Chondrocyte (in vitro differentiated cells): ENCODE data around the gene MEIS1. TPM values are rescaled to one million over a fixed set of nuclear protein-coding genes. Genes with fewer than 3 reads are reported as not detected.

Experiments
- DNase-seq: peaks from one replicate; pipeline ENCODE4 v3.0.0; 2021; ENCODE audit warnings: mixed read lengths, low spot score
- H3K27ac Mint-ChIP-seq: one replicate; pipeline ENCODE4 v1.8.0; 2021; ENCODE audit warnings: mild to moderate bottlenecking, moderate library complexity, mixed read lengths; ENCODE audit not compliant: unreplicated experiment
- H3K27me3 Mint-ChIP-seq: 2 replicates; pipeline ENCODE4 v1.8.0; 2021; ENCODE audit warnings: low read depth, mixed read lengths
- H3K36me3 Mint-ChIP-seq: 2 replicates; pipeline ENCODE4 v1.8.0; 2021; ENCODE audit warnings: low read depth, mixed read lengths
- H3K4me1 Mint-ChIP-seq: 2 replicates; pipeline ENCODE4 v1.8.0; 2021; ENCODE audit warnings: low read depth, mild to moderate bottlenecking, mixed read lengths
- H3K4me3 Mint-ChIP-seq: one replicate; pipeline ENCODE4 v1.8.0; 2021; ENCODE audit warnings: mild to moderate bottlenecking, moderate library complexity, mixed read lengths; ENCODE audit not compliant: unreplicated experiment
- H3K9me3 Mint-ChIP-seq: 2 replicates; pipeline ENCODE4 v1.8.0; 2021; ENCODE audit warnings: low read depth, mixed read lengths
- total RNA-seq: library from RNA; stranded (reverse); gene quantifications from 3 replicates; pipeline ENCODE4 v1.2.1, GENCODE V29; 2021
- TF ChIP-seq, protein P1 (sequence below): fragments of 200-600 bp; sonication (generic); IDR thresholded peaks from 2 replicates; pipeline ENCODE4 v1.5.0; 2021; ENCODE audit warnings: antibody characterized with exemption, mild to moderate bottlenecking, moderate library complexity

Gene MEIS1
- total RNA-seq, 1 donor from 2014 or later, result 18.5 TPM

DNA sequence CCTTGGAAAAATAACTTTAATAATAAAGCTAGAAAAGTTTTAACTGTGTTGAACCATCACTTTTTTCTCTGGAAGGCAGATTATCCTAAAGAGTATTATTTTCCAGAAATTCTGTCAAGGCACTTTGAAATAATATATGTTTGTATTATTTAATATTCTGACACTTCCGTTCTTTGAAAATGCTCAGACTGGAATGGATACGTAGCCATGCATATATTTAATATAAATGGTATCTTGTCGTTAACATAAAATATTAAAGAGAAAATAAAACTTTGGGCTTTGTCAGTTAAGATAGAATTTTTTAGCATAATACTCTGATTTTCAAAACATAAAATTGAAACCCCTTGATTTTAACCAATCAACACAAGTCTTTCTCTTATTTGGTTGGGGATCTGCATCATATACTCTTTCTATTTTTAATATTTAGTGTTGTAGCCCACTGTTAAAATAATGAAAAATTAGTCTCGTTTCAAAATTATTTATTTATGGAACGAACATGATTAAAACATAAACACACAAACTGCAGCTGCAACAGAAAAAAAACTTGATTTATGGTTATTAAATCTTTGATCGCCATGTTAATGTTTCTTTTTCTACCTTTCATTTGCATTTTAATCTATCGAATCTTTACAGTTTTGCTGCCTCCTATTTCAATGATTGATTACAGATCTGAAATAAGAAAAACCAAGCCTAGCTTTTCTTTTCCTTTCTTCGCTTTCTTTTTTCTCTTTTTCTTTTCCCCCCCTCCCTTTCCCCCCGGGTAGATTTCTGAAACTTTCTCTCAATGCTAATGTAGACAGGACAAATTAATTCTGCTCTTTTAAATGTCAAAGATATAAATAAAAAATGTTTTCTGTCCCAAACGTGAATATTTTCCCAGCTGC, 145.5 kb downstream of the MEIS1 start:
- no peaks in the 10 kb centered on the region for H3K36me3 Mint-ChIP-seq
- no peak for DNase-seq
- H3K4me1 Mint-ChIP-seq, result peaks cover 20% of the 10 kb centered on the region
- peaks cover 43% of the 10 kb centered on the region for H3K27me3 Mint-ChIP-seq
- no peak overlapping the region for H3K4me3 Mint-ChIP-seq
- no peaks in the 10 kb centered on the region for H3K9me3 Mint-ChIP-seq
- no peak overlapping the region for H3K27ac Mint-ChIP-seq
- TF ChIP-seq, protein P1, sequence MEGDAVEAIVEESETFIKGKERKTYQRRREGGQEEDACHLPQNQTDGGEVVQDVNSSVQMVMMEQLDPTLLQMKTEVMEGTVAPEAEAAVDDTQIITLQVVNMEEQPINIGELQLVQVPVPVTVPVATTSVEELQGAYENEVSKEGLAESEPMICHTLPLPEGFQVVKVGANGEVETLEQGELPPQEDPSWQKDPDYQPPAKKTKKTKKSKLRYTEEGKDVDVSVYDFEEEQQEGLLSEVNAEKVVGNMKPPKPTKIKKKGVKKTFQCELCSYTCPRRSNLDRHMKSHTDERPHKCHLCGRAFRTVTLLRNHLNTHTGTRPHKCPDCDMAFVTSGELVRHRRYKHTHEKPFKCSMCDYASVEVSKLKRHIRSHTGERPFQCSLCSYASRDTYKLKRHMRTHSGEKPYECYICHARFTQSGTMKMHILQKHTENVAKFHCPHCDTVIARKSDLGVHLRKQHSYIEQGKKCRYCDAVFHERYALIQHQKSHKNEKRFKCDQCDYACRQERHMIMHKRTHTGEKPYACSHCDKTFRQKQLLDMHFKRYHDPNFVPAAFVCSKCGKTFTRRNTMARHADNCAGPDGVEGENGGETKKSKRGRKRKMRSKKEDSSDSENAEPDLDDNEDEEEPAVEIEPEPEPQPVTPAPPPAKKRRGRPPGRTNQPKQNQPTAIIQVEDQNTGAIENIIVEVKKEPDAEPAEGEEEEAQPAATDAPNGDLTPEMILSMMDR, result no peak

- Mint-ChIP-seq H3K9me3 (no peaks in the 10 kb centered on the region), H3K27me3 (peaks cover 49% of the 10 kb centered on the region), H3K4me3 (no peak overlapping the region), H3K4me1 (peaks cover 15% of the 10 kb centered on the region), H3K36me3 (no peaks in the 10 kb centered on the region), H3K27ac (no peak overlapping the region)
- no peak for DNase-seq
- TF ChIP-seq, protein P1, result no peak
Observed at GRCh38 chr2:66581339-66582103, 146.6 kb downstream of the MEIS1 start.

DNA sequence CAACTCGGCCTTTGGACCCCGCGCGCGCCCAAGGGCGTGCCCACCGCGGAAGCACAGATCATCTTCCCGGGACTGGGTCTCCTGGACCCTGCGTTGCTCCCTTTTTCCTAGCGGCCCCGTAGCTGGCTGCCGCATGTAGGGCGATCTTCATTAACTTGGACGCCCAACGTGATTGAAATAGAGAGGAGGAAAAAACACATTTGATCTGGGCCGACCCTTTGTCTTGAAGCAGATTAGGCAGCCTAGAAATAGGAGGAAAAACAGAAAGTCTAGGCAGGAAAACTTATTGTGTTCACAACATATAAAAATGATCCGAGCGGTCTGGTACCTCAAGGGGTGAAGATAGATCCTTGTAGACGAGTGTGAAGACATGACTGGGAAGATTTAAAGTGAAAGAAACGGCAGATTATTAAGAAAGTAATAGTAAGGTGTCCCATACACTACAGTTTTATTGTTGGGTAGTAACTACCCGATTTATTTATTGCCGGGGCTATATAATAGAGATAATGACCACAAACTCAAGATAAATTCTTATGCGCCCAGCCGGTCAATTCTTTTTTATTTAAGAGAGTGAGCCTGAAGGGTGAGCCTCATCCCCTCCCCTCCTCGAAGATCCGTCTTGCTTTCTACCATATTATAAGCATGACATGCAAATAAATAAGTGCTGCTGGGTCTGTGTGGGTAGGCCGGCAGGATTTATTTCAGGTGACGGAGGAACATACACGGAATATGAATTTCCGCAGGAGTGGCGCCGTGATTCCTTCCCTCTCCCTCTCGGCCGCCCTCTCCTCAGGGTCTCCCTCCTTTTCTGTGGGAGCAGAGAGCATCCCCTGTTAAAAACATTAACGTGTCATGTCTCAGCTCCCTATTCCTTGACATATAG, 147.4 kb downstream of the MEIS1 start:
- Mint-ChIP-seq H3K27me3 (peaks cover 42% of the 10 kb centered on the region), H3K4me3 (no peak overlapping the region), H3K36me3 (no peaks in the 10 kb centered on the region), H3K4me1 (peaks cover 7% of the 10 kb centered on the region), H3K27ac (no peak overlapping the region), H3K9me3 (no peaks in the 10 kb centered on the region)
- no peak for DNase-seq
- TF ChIP-seq, protein P1, result no peak

DNA sequence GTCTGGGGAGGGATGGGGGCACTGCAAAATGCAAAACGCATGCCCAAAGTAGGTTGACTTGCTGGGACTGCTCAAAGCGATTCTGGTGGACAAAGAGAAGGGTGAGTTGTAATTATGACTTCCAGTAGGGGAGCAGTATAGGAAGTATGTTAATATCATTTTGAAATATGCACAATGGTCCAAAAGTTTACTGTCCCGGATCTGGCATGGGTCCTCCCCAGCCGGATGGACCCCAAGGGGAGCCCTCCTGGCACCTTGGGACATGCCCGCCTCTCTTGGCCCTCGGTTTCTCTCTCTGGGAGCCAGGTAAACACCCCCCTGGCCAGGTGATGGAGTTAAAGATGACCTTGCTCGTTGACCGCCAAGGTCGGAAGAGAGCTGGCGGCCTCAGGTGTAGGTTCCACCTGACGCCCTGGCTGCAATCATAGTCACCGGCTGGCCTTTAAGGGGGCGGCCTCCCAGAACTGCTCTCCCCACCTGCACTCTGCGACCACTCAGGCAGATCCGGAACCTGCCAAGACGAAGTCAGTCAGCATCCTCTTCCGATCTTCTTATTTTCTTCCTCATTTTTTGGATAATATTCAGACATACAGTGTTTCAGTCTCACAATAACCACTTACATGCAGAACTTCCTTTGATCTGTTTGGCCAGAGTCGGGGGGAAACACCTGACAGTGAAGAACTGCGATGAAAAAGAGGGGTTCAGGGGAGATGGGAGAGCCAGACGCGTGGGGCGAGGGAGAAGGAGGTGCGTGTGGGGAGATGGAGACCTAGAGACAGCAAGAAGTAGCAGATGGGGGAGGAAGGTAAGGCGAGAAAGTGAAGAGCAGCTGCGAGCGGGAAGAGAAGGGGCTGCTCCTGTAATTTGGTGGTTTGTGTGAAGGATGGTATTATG, 148.3 kb downstream of the MEIS1 start:
- TF ChIP-seq, protein P1, result no peak
- DNase-seq, result no peak
- Mint-ChIP-seq H3K27ac (no peak overlapping the region), H3K9me3 (no peaks in the 10 kb centered on the region), H3K4me1 (peaks cover 2% of the 10 kb centered on the region), H3K27me3 (peaks cover 35% of the 10 kb centered on the region), H3K36me3 (no peaks in the 10 kb centered on the region), H3K4me3 (no peak overlapping the region)
